Right forelimb (tissue), 1 donor: ENCODE measurements around the gene TMEM63B.

Source experiments
- DNase-seq: peaks from one replicate; pipeline ENCODE4 v3.0.0-alpha.2; 2018

The TMEM63B gene

DNA sequence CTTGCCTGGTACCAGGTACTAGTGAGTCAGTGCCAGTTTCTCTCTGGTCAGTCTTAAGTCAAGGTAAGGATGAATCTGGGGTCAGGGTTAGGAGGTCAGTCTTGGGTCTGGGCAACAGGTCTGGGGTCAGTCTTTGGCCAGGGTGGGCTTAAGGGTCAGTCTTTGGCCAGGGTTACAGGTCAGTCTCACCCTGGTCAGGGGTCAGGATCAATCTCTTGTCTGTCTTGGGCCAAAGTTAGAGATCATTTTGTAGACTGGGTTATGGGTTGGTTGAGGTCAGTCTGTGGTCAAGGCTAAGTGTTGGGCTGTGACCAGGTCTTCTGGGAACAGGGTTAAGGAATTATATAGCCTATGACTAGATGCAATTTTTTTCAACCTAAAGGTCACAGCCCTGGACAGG lies 18.5 kb downstream of the TMEM63B start:
- DNase-seq = no peak

DNA sequence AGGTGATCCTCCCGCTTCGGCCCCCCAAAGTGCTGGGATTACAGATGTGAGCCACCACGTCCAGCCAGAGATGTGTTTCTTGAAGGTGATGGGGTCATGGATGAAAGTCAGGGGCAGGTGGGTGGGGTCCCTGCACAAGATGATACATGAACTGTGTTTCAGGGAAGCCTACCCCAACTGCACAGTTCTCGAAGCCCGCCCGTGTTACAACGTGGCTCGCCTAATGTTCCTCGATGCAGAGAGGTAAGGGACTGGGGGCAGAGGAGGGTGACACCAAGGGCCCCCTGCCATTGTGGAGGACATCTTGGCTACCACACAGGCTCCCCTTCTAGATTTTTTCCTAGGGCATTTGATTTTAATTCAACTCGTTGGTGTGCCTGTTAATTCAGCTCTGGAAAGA lies 19.3 kb downstream of the TMEM63B start:
- DNase-seq = no peak

DNA sequence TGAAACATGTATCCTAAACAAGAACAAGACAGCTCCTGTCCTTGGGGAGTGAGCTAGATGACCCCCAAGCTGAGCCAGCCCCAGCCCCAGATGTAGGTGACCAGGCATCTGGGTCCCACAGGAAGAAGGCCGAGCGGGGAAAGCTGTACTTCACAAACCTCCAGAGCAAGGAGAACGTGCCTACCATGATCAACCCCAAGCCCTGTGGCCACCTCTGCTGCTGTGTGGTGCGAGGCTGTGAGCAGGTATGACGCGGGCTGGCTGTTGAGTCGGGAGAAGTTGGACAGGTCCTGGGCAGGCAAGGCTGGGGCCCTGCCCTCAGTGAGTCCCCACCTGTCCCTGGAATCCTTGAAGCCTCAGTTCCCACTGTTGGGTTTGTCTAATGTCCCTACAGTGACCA lies 19.9 kb downstream of the TMEM63B start:
- DNase-seq = no peak

DNA sequence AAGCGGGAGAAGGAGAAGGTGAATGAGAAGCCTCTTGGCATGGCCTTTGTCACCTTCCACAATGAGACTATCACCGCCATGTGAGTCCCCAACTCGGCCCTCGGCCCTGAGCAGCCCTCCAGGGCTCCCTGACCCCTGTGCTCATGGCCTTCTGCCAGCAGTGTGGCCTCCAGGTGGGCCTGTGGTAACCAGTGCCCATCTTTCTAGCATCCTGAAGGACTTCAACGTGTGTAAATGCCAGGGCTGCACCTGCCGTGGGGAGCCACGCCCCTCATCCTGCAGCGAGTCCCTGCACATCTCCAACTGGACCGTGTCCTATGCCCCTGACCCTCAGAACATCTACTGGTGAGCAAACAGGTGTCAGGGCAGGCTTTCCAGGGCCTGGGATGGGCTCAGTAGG lies 21.0 kb downstream of the TMEM63B start:
- DNase-seq = no peak

DNA sequence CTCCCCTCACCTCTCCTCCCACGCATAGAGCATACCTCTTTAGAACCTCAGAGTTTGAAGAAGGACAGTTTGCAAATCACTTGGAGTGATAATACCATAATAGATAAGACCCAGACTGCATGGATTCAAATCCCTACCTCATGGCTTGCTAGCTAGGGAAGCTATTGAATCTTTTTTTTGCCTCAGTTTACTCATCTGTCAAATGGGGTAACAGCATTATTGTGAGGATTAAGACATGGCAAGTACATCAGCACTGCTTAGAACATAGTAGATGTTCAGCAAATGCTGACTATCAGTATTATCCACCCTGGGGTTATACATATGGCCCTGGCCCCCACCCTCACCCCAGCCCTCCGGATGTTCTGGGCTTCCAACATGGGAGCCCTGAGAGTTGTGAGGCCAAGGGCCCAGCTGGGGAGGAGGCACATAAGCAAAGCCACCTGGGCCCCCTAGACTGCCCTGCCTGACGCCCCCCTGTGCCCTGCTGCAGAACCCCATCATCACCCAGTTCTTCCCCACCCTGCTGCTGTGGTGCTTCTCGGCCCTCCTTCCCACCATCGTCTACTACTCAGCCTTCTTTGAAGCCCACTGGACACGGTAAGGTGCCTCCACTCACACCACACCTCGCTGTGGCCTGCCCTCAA lies 22.1 kb downstream of the TMEM63B start:
- no peak for DNase-seq

DNA sequence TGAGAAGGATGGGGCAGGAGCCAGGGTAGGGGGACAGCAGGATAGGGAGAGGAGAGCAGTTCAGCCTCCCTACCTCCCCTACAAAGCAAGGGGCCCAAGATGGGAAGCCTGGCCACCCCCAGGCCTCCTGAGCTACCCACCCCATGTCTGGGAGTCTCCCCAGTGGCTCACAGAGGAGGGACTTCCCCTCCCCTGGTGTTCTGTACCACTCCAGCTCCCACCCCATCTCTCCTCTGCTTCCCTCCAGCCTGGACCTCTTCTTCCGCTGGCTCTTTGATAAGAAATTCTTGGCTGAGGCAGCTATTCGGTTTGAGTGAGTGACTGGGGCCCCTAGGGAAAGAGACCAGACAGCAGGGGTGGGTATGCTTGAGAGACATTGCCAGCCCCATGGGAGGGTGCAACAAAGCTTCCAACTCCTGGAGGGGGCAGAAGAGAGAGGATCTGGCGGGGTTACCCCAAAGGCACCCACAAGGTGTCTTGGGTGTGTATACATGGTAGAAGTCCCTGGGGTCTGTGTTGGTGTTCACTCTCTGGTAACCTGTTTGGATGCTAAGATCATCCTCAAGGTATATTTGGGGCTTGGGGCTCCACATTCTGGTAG lies 23.1 kb downstream of the TMEM63B start:
- no peak for DNase-seq

DNA sequence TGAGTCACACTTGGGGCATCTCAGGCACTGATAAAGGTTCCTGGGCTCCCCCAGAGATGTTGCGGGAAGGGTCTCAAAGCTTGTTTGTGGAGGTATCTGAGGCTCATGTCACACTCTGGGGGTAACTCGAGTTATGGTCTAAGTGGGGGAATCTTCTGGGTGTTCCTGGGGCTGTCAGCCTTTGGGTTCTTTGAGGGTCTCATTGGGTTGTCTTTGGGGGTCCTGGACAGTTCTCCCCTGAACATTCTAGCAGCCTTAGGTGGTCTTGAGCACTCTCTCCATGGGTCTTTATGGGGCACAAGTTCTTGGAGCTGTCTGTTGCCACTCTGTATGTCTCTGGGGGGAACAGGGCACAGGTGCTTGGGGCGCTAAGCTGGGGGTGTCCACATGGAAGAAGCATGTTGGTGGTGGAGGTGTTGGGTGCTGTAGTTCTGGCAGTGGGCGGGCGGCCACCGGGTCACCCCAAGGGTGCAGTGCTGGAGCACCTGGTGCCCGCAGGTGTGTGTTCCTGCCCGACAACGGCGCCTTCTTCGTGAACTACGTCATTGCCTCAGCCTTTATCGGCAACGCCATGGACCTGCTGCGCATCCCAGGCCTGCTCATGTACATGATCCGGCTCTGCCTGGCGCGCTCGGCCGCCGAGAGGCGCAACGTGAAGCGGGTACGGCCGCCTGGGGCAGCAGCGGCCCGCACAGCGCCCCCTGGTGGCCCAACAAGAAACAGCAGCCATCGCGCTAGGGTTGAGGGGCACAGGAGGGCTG lies 24.2 kb downstream of the TMEM63B start:
- peak; percentile 81 for DNase-seq

DNA sequence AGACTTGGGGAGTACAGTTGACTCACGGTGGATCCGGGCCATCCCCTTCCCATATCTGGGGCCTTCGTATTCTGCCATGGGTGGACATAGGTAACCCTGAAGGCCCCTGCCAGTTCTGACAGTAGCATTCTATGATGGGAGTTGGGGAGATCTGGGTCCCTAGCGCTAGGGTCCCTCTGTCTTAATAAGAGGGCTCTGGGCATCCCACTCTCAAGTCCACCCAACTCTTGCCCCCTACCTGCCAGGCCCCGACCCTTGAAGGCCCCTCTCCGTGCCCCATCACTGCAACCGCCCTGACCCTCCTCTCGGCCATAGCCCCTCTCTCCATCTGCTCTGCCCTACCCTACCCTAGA lies 24.7 kb downstream of the TMEM63B start:
- no peak for DNase-seq

DNA sequence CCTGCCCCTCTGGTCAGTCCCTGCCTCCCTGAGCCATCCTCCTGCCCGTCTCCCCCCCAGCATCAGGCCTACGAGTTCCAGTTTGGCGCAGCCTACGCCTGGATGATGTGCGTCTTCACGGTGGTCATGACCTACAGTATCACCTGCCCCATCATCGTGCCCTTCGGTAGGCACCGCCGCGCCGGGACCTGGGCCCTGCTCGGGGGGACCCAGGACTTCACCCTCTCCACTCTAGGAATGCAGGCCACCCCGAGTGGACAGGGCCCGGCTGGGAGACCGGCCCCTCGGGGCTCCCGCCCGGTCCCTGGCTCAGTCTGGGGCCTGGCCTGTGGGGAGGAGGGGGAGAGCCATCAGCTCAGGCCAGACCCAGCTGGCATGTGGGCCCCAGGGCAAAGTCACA lies 25.2 kb downstream of the TMEM63B start:
- no peak for DNase-seq

DNA sequence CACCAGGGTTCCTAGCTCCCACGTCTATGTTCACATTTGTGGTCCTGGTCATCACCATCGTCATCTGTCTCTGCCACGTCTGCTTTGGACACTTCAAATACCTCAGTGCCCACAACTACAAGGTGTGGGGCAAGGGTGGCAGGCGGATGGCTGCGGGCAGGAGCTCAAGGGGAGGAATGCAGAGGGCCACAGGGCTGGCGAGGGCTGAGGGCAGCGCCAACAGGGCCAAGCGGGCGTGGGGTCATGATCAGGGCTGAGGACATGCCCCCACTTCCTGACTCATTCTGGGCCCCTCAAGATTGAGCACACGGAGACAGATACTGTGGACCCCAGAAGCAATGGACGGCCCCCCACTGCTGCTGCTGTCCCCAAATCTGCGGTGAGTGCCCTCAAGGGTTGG lies 26.7 kb downstream of the TMEM63B start:
- no peak for DNase-seq

DNA sequence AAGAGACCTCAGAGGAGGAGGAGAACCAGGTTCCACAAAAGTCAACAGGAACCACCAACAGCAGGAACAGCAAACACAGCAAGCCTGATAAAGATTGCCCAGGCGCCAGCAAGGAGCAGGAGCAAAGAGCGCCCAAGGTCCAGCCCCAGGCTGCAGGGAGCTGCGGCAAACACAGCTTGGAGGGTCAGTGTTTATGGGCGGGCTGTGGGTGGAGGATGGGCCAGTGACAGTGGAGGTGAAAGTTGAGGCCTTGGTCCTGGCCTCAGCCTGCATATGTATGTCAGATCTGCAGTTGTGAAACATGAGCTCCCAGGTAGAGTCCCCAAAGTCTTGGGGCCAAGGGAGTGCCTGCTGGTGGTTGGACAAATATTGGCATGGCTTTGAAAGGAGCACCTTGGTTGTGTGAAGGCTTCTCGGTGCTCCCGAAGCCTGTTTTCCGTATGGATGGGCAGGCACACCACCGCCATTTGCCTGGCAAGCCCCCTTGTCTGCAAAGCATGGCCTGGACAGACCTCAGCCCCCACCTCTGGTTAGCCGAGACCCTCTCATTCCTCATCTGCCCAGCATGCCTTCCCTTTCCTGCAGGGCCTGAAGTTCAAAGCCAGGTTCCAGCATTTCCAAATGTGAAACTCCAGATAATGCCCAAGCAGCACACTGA lies 29.3 kb downstream of the TMEM63B start:
- no peak for DNase-seq

DNA sequence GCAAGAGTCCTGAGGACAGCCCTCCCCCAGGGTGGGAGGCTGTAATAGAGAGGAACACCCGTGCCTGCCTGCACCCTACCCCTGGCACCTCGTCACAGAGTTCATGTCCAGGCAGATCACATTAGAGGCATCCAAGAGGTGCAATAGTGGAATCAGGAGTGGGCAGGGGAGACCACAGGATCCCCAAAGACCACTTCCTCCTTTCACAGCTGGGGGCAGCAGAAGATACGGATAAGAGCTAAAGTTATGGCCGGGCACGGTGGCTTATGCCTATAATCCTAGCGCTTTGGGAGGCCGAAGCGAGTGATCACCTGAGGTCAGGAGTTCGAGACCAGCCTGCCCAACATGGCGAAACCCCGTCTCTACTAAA lies 29.8 kb downstream of the TMEM63B start:
- DNase-seq = no peak

DNA sequence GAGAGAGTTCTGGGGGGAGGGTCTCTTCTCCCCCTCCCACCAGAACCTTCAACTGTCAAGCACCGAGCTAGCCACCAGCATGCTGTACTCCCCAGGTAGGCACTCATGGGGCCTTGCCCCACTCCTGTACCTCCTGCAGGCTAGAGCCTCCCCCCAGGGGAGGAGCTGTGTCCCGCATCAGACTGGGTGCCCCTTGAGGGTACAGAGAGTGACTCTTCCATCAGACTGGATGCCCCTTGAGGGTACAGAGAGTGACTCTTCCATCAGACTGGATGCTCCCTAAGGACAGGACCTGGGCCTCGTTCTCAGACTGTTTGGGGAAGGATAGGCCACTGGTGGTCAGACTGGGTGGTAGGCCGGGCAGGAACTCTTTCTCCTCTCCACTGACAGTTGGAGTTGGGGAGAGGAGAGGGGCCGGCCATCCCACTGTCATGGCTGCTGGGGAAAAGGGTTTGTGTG lies 31.4 kb downstream of the TMEM63B start, which contains the start of gene CAPN11:
TSS of gene CAPN11 (plus strand) at position 51 of the 459 bp plus-strand sequence. CDS start at position 80, 29 bp downstream.
- no peak for DNase-seq

DNA sequence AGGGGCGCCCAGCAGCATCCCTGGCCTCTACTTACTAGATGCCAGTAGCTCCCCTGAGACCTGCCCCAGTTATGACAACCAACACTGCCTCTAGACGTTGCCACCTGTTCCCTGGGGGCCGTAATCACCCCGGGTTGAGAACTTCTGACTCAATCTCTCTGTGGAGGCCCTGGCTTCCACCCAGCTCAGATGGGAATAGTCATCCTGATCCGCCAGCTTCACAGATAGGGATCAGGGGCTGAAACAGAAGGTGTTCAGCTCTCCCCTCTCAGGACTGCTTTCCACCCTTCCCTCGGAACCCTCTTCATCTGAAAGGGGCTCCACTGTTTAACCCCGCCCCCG lies 34.6 kb downstream of the TMEM63B start:
- DNase-seq = no peak

DNA sequence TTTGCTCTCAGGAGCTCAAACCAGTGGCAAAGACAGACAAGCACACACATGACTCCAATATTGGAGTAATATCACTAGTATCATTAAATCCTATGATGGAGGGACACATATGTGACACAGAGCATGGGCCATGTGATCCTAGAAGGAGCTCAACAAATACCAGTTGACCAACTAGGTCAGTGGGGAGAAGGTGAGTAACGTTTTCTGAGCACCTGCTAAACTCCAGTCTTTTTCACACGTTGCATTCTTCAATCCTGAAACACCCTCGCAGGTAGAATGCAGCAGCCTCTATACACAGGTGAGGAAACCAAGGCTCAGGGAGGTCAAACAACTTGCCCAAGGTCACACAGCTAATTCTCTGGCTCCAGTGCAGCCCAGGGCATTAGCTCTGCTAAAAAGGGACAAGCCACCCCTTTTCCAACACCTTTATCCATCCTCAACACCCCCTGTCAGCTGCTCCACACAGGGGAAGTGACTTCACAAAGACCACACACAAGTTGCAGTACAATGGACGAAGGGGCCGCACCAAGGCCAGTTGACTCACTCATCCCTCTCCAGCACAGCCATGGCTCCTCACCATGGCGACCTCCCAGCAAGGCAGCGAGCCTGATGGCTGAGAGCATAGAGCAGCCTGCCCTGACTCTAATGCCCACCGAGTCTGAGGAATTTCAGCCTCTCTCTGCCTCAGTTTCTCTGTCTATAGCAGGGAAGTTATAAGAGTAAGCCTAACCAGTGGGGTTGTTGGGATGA lies 35.7 kb downstream of the TMEM63B start:
- no peak for DNase-seq

DNA sequence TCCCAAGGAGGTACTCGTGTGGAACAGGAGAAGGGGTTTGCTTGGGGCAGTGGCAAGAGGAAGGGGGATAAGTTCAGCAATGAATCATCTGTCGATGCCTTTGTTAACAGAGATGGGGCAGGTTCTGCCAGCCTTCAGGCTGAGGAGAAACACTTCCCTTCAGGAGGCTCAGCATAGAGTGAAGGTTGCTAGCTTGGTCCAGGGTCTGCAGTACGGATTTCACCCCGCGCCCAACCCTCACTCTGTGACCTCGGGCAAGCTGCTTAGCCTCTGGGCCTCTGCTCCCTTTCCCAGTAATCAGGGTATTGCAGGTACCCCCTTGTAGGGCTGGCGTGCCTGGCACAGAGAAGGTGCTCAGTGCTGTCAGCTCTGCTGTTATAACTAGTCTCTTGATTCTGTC lies 38.8 kb downstream of the TMEM63B start:
- no peak for DNase-seq

DNA sequence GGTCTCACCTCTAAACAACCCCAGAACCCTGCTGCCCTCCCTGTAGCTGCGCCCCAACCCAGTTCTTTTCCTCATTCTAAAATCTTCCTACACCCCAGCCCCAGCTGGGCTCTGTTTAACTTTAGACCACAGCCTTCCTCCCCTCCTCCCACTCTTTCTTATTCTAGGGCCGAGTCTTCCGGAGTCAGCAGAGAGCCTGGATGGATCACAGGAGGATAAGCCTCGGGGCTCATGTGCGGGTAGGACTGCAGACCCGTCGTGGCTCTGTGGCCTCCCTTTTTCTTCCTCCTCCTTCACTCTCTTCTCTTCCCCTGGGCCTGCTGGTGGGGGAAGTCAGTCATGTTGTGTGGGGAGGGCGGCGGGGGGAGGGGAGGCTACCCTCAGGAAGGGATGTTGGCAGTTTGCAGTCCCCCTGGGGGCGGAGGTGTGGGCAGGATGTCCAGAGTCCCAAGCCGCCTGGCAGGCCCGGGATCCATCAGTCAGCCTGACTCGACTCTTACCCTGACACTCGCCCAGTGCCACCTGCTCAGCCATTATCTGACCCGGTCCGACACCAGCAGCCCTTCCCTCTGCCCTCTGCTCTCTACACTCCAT lies 39.3 kb downstream of the TMEM63B start:
- no peak for DNase-seq

DNA sequence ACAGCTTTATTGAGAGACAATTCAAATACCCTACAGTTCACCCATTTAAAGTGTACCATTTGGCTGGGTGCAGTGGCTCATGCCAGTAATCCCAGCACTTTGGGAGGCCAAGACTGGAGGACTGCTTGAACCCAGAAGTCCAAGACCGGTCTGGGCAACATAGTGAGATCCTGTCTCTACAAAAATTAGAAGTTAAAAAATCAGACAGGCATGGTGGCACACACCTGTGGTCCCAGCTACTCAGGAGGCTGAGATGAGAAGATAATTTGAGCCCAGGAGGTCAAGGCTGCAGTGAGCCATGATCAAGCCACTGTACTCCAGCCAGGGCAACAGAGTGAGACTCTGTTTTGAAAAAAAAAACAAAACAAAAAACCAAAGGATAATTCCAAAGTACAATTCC lies 40.2 kb downstream of the TMEM63B start:
- no peak for DNase-seq

DNA sequence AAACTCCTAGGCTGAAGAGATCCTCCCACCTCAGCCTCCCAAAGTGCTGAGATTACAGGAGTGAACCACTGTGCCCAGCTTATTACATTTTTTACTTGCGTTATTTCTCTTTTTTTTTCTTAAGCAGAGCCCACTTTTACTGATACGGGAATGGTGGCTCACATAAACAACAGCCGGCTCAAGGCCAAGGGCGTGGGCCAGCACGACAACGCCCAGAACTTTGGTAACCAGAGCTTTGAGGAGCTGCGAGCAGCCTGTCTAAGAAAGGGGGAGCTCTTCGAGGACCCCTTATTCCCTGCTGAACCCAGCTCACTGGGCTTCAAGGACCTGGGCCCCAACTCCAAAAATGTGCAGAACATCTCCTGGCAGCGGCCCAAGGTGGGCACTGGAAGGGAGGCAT lies 41.8 kb downstream of the TMEM63B start:
- no peak for DNase-seq

DNA sequence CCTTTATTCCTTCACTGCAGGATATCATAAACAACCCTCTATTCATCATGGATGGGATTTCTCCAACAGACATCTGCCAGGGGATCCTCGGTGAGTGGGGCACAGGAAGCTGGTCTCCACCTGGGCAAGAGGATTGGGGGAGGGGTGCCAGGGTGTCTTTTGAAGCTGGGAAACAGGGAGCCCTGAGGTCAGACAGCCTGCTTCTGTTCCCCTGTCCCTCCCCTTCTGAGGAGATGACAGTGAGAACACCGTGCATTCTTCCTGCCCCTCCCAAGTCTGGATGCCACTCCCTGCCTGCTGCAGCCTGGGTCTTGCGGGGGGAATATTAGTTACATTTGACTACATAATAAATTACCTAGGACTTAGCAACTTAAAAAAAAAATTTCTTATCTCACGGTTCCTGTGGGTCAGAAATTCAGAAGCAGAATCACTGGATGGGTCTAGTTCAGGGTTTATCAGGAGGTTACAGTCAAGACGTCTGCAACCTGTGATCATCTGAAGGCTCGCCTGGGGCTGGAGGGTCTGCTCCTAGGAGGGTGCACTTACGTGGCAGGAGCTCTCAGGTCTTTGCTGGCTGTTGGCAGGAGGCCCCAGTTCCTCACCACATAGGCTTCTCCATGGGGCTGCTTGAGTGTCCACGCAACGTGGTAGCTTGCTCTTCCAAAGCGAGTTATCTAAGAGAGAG lies 42.7 kb downstream of the TMEM63B start:
- DNase-seq = no peak

DNA sequence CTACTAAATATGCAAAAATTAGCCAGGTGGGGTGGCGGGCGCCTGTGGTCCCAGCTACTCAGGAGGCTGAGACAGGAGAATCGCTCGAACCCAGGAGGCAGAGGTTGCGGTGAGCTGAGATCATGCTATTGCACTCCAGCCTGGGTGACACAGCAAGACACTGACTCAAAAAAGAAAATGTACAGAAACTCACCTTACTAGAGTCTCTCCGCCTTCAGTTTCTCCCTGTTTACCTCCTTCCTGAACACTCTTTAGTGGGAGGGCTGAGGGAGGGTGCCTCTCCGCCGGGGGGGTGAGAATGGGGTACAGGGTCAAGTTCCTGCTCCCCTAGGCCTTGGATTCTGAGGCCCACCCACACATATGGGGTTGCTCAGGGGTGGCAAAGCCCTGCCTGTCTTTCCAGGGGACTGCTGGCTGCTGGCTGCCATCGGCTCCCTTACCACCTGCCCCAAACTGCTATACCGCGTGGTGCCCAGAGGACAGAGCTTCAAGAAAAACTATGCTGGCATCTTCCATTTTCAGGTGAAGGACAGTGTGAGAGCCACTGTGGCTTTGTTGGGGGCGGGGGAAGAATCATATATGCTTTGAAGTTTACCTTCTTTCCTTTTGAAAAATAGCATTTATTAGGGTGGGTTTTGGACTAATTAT lies 44.7 kb downstream of the TMEM63B start:
- no peak for DNase-seq
